ENCODE data around the gene CROCC2. TPM values are rescaled to one million over a fixed set of nuclear protein-coding genes. Genes with fewer than 3 reads are reported as not detected.

Gene CROCC2
- total and polyA plus RNA-seq, 2 of the 13 experiments (the other 11 are each of a cell fraction or from before 2014, with no cell fraction given), result not detected

- Histone ChIP-seq H3K36me3 (replicated peaks in 1 of 2; ENCODE audit: control insufficient read depth in 1 of 2, insufficient read depth in 2 of 2, low read length in 2 of 2) (no peaks in the 10 kb centered on the region), H4K20me1 (ENCODE audit: insufficient read depth, low read length) (no peaks in the 10 kb centered on the region), H3K4me3 (replicated peaks in 1 of 3; ENCODE audit: insufficient read depth in 1 of 3, low read depth in 2 of 3, low read length in 3 of 3) (peak overlapping the region; percentile 31 to 77 (median 44); a peak in 4 of 6 replicates), H3K27ac (ENCODE audit: extremely low read length, insufficient read depth, low read length) (no peak overlapping the region), H3K79me2 (ENCODE audit: insufficient read depth, low read length) (no peaks in the 10 kb centered on the region), H3K9ac (ENCODE audit: insufficient read depth, low read depth, low read length) (no peak overlapping the region), H3K9me3 (ENCODE audit: low read length) (peaks cover under 1% of the 10 kb centered on the region; the same call in 1 of the 2 replicates), H2AFZ (ENCODE audit: low read length) (no peak overlapping the region), H3K27me3 (ENCODE audit: control insufficient read depth in 1 of 2, insufficient read depth in 2 of 2, low read length in 2 of 2) (peaks cover 21 to 59% of the 10 kb centered on the region in 2 experiments; a peak in 4 of 5 replicates), H3K4me1 (ENCODE audit: insufficient read depth, low read length) (peaks cover 47% of the 10 kb centered on the region), H3K4me2 (ENCODE audit: low read depth, low read length) (peak overlapping the region; percentile 85)
- ATAC-seq, result no peak
- TF ChIP-seq ZNF557 (CRISPR knock-in tag; IDR thresholded peaks at IDR 0.05) (no peak), POLR2A (IDR thresholded peaks at IDR 0.05; ENCODE audit: insufficient read depth in 1 of 2, low read depth in 2 of 2, low read length in 2 of 2) (no peak), ZNF329 (CRISPR knock-in tag; IDR thresholded peaks at IDR 0.05; ENCODE audit: low read depth) (0 out of 2 replicates have a peak, but pooled peaks have one; percentile 1), MAX (IDR thresholded peaks at IDR 0.05) (peak; percentile 21; the same call in 1 of the 2 replicates), NR1H2 (CRISPR knock-in tag; IDR thresholded peaks at IDR 0.05; ENCODE audit: borderline replicate concordance, low read depth) (no peak), ZSCAN31 (CRISPR knock-in tag; IDR thresholded peaks at IDR 0.05; ENCODE audit: low read depth) (0 out of 2 replicates have a peak, but pooled peaks have one; percentile 11), ZSCAN21 (CRISPR knock-in tag; IDR thresholded peaks at IDR 0.05; ENCODE audit: borderline replicate concordance) (0 out of 2 replicates have a peak, but pooled peaks have one; percentile 30), ZNF777 (CRISPR knock-in tag; IDR thresholded peaks at IDR 0.05) (peak; percentile 91)
- BruUV-seq (replicated peaks), result no TSS peak
- in situ Hi-C loops (cut with HindIII; ENCODE audit: extremely low pct_ligation_motif_present, low pct_unique_long_range_greater_than_20kb), result loop anchor here (5.0 kb wide), 1 partner anchor 151 kb away; no protein-coding TSS in a partner anchor
- CTCF ChIA-PET (ENCODE audit: low intra/inter-chr PET ratio, low total read pairs), result no interaction called here
- no CpG with 5 or more reads among the region's 51 CpGs for WGBS (ENCODE audit: low lambda C conversion rate)
- DNase-seq (ENCODE audit: low spot score), result no peak
- no peak for FAIRE-seq
- intact Hi-C loops (cut with micrococcal nuclease; ENCODE audit: unreplicated experiment), result no loop called here
- POLR2A ChIA-PET, result no interaction called here
These were observed 92.5 kb downstream of the CROCC2 start for GRCh38 chr2:240998706-240998994.

Measured in HepG2 (cell line).